ENCODE results near the gene MDH1B.
"Not testable (repeated sequence)": the region's sequence is repeated elsewhere in the genome, so short reads cannot be mapped to it uniquely, and the experiment has no call there.

MDH1B gene

GRCh38 chr2:206774871-206775270 lies 9.7 kb upstream of the MDH1B start:
- DNase-seq (ENCODE audit: low read depth in 1 of 2, low spot score in 1 of 2), result no peak

- DNase-seq (ENCODE audit: low read depth in 1 of 2, low spot score in 1 of 2), result no peak
Observed at GRCh38 chr2:206766057-206766930, 1.2 kb upstream of the MDH1B start.

DNA sequence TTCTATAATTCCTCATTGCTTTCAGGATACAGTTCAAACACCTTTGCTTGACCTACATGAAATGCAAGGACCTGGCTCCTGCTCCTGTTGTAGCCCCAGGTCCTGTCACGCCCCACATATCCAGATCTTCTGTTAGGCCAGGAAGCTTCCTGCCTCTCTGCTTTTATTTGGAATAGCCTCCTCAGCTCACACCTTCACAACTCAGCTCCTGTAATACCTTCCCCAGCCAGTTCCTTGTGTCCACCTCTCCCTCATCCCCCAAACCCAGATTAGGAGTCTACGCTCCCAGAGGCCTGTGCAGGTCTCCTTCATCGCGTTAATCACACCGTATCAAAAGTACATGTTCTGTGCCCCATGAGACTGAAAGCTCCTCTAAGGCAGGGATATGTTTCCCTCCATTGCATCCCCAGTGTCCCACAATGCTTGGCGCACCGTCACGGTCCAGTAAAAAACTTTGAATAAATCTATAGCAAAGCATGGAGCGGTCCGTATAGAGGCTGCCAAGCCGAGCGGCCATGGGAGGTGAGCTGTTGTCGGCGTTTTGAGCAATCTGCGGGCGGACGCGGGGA lies 371 bp downstream of the MDH1B start:
- DNase-seq (ENCODE audit: low read depth in 1 of 2, low spot score in 1 of 2), result no peak

GRCh38 chr2:206756816-206757215 lies 8.3 kb downstream of the MDH1B start:
- no peak for DNase-seq (ENCODE audit: low read depth in 1 of 2, low spot score in 1 of 2)

DNA sequence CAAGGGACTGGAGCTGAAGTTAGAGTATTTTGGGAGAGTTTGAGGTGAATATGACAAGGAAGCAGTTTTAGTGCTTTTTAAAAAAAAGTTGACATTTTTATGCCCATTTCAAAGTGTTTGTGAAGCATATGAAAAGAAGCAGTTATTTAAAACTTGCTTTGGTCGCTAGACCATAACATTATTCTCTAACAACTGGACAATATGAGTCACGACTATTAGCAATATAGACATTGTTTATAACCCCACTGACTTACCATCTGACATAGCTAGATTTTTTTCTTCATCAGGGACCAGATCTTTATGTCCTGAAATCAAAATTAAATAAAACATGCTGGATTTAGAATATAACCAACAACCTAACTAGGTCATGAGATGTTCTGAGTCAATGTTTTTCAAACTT lies 24.3 kb downstream of the MDH1B start:
- DNase-seq (ENCODE audit: low read depth in 1 of 2, low spot score in 1 of 2), result no peak

DNA sequence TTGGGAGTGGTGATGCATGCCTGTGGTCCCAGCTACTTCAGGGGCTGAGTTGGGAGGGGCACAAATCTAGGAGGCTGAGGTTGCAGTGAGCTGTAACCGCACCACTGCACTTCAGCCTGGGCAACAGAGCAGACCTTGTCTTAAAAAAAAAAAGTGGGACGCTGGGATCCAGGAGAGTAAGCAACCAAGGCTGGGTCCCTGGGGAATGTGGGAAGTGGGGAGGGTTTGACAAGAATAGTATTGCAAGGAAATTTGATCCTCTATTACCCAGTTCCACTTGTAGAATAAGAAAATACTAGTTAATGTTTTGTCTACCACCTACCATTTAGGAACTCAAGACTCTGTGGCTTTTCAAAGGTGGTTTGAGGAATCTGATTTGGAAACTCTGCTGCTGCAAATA lies 25.9 kb downstream of the MDH1B start:
- DNase-seq (ENCODE audit: low read depth in 1 of 2, low spot score in 1 of 2), result no peak

- DNase-seq (ENCODE audit: low read depth in 1 of 2, low spot score in 1 of 2), result no peak
Observed at GRCh38 chr2:206736935-206737334, 28.2 kb downstream of the MDH1B start.

- no peak for DNase-seq (ENCODE audit: low read depth in 1 of 2, low spot score in 1 of 2)
Observed at GRCh38 chr2:206733341-206733740, 31.8 kb downstream of the MDH1B start.

DNA sequence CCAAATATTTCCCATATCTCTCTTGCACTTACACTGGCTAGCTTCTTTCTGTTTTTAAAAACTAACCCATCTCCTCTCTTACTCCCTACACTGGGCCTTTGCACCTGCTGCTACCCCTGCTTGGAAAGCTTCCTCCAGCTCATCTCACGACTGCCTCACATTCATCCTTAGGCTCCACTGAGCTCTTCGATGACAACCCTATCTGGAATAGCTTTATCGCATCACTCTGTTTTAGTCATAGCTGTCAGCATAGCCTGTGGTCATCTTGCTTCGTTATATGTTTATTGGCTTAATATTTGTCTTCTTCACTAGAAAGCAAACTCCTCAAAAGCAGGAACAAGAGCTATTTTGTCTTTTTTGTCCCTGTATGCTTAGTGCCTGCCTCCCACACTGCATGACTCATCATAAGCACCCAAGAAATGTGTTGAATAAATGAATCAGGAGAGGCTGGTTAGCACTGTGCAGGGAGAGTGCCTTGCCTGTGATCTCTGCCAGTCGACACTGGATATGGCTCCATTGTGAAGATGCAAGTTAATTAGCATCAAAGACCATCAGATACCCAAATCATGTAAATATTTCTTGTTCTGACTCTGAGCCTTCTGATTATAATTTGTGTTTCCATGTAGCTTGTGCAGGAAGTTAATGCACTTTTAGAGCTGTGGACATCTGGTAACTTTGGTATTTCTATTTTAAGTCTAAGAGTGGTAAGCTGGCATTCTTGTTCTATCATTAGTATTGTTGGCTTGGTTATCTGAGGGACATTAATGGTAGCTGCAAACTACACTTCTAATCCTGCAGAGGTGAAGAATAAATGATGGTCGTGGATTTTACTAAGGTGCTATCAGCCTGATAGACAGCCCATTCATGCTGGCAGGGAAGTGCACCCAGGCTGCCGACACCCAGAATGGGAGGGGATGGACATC lies 36.6 kb downstream of the MDH1B start:
- no peak for DNase-seq (ENCODE audit: low read depth in 1 of 2, low spot score in 1 of 2)

GRCh38 chr2:206727287-206727686 lies 37.8 kb downstream of the MDH1B start:
- DNase-seq (ENCODE audit: low read depth in 1 of 2, low spot score in 1 of 2), result no peak

DNA sequence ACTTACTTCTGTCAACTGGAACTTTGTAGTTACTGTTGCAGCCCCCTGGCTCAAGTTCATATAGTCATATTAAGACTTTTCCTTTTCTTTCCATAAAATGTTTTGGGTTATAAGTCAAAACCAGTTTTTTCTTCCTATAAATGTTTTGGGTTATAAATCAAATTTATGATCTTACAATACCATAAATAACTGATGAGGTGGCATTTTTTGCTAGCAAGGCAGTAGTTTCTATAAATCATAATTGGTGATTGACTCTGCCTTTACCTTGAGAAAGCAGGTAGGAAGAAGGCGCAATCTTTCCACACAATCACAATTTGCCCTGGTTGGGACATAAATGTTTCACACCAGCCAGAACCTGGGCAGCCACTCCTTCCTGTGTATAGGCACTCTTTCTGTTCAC lies 41.8 kb downstream of the MDH1B start:
- no peak for DNase-seq (ENCODE audit: low read depth in 1 of 2, low spot score in 1 of 2)

DNA sequence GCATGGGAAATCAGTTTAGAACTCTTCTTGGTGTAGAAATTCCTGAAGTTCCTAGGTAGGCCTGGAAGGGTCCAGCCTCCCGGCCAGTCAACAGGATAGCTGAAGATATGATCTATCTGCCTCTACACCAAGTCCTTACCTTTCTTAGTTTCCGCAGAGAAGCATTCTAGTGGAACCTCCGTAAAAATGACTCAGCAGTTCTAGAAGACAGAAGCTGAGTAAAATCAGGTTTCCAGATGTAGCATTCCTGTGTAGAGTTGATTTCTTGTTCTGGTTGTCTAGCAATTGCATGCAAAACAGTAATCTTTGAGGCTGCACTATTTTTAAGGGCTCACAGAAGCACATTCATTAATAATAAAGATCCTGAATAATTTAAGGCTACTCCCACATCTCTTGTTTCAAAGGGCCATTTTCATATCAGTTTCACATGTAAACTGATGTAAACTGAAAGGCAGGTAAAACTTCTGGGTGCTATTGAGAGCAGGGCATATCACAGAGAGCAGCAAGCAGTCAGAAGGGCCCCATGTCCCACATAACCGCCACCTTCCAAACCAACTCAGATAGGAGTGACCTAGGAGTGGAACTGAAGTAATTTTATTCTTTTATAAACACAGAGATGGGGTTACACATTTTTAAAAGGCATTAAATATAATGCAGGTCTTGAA lies 43.7 kb downstream of the MDH1B start:
- DNase-seq (ENCODE audit: low read depth in 1 of 2, low spot score in 1 of 2), result no peak

DNA sequence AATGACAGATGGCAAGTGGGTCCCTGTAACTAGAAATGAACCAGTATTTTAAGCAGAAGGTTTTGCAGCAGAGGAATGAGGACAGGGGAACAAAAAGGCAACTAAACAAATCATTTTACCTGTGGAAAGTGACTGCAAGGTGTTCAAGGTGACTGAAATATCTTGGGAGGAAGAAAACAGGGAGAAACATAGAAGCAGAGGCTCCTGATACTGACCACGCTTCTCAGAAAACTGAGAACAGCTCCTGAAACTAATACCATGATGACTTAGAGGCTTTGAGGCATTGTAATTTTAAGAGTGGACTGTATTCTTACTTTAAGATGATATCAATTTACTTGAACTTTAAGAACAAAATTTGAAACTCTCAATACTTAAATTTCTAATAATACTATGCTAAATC lies 46.8 kb downstream of the MDH1B start, which contains the start of gene DYTN:
TSS of gene DYTN (minus strand) at position 101 of the 400 bp plus-strand sequence. CDS start 117 bp downstream, outside the sequence.
- DNase-seq (ENCODE audit: low read depth in 1 of 2, low spot score in 1 of 2), result no peak

GRCh38 chr2:206716623-206717022 lies 48.5 kb downstream of the MDH1B start:
- no peak for DNase-seq (ENCODE audit: low read depth in 1 of 2, low spot score in 1 of 2)

DNA sequence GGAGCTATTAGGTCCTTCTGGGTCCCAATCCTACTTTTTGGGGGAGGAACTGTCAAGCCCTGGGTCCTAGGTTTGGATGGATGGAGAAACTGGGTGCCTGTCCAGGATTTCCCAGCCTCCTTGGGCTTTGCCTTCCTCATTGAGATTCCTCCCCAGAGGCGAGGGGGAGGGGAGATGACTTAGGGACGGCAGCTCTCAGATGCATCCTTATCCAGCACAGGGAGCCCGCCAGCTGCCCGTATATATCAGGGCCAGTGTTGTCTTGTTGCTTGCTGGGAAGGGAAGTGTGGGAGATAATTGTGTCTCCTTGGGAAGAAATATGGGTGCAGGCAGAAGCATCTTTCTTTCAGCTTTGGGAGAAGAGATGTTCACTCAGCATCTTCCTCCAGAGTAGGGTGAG lies 49.9 kb downstream of the MDH1B start:
- DNase-seq (ENCODE audit: low read depth in 1 of 2, low spot score in 1 of 2), result not testable (repeated sequence)

GRCh38 chr2:206713746-206714145 lies 51.4 kb downstream of the MDH1B start:
- no peak for DNase-seq (ENCODE audit: low read depth in 1 of 2, low spot score in 1 of 2)

GRCh38 chr2:206708286-206708685 lies 56.8 kb downstream of the MDH1B start:
- no peak for DNase-seq (ENCODE audit: low read depth in 1 of 2, low spot score in 1 of 2)

DNA sequence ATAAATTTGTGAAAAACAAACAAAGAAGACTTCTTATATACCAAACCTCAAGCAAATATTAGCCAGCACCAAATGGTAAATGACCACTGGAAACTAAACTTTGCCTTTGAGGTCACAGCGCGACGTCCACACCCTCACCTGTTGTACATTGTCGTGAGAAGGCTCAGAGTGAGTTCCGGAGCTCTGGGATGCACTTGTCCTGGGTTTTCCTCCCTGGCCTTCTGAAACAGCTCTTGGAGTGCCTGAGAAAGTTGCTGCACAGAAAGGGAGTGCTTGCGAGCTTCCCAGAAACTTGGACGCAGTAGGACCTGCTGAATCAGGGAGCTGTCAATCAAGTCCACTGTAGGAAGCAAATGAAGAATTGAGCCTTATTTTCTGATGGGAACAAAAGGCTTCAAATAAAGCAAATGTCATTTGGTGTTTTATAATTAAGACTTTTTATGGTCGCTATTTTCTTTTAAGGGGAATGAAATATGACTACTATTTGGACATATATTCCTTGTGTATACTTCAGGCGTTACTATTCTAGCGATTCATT lies 57.9 kb downstream of the MDH1B start:
- DNase-seq (ENCODE audit: low read depth in 1 of 2, low spot score in 1 of 2), result no peak

DNA sequence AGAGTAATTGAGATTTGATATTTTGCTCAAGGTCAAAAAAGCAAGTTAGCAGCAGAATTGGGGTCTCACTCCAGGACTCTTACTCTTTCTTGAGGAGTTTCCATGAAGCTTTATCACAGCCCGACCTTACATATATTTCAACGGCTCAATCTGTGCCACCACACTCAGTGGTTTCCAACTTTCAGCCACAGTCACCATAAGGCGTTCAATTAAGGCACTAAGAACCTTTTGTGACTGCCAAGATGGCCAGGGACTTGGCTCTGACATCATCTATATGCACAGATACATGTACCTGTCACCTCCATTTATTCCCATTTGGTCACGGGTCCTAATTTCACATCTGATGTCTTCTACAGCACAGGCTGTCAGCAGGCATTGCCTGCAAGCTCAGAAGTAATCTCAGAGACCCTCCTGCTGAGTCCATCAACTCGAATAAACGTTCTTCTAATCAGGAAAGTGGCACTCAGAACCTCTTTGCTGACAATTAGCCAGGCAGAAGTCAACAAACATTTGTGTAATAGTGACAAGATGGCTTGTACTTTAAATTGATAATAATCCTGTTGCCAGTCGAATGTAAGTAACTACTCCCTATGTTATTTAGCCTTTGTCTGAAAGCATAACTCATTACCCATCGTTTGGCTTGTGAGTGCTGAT lies 63.0 kb downstream of the MDH1B start:
- no peak for DNase-seq (ENCODE audit: low read depth in 1 of 2, low spot score in 1 of 2)

GRCh38 chr2:206700156-206700555 lies 65.0 kb downstream of the MDH1B start:
- no peak for DNase-seq (ENCODE audit: low read depth in 1 of 2, low spot score in 1 of 2)
